ENCODE results near the gene C16orf46.

Gene C16orf46

GRCh38 chr16:81012974-81013373, 64.1 kb downstream of the C16orf46 start:
- DNase-seq, result no peak

Measured in AML-193 (cell line).